Measurements from ENCODE around the gene CBX8.

The CBX8 gene

DNA sequence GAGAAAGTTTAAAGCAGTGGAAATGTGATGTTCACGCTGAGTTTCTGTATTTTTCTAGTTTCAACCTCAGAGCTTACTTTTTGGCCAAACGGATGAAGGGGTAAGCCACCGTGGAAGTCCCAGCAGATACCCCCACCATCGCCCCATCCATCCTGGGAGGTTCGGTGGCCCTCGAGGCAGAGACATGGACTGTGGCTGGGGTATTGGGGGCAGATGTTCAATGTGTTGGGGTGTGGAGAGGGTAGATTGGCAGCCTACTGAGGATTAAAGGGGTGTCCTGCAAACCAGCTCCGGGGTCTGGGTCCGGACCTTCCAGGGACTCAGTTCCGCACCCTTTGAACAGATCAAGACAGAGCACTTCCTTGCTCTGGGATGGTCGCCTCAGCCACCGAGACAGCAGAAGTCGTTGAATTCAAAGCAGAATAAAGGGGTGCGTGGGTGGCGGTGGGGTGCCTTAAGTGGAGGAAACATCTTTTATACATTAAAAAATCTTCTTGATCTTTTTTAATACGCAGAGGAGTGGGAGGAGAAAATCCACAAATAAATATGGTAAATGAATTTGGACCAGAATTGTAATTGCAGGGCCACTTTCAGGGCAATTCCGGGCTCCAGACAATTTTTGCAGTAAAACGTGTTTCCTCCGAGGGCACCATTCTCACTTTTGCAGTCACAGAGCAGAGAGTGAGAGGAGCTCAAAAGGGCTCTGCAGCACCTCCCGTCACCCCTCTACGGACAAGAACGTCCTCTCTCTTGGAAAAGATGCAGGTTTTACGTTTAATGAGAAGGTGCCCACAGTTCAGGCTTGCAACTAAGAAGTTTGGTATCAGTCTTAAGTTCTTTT lies 8.2 kb upstream of the CBX8 start:
- no peak for DNase-seq (ENCODE audit: low read depth in 2 of 3, low spot score in 2 of 3)

GRCh38 chr17:79803997-79804855 lies 7.3 kb upstream of the CBX8 start:
- DNase-seq (ENCODE audit: low read depth in 2 of 3, low spot score in 2 of 3): peak in 2 of 3 experiments; percentile 40 to 54

DNA sequence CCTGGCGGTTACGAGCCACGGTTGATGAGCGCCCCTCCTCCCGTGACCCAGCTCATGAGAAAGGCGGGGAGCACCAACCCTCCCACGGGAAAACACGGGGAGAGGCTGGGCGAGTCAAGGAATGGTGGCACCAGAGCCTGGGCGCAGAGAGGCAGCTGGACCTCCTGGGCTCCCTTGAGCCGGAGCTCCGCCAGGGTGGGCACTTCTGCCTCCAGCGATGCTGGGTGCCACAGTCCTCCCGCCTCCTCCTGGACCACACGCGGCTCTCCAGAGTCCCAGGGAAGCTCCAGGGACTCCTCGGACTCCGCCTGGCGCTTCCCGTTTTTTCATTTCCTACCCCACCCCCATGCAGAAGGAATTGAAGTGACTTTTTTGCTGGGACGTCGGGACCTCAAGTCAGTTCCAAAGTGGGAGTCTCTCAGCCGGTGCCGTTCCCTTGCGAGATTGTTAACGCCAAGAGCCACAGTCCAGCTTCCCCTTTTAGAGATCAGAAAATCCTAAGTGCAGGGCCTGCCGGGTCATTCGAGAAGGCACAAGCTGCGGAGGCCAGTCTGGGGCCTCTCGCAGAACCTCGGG lies 6.6 kb upstream of the CBX8 start:
- DNase-seq (ENCODE audit: low read depth in 2 of 3, low spot score in 2 of 3): no peak

DNA sequence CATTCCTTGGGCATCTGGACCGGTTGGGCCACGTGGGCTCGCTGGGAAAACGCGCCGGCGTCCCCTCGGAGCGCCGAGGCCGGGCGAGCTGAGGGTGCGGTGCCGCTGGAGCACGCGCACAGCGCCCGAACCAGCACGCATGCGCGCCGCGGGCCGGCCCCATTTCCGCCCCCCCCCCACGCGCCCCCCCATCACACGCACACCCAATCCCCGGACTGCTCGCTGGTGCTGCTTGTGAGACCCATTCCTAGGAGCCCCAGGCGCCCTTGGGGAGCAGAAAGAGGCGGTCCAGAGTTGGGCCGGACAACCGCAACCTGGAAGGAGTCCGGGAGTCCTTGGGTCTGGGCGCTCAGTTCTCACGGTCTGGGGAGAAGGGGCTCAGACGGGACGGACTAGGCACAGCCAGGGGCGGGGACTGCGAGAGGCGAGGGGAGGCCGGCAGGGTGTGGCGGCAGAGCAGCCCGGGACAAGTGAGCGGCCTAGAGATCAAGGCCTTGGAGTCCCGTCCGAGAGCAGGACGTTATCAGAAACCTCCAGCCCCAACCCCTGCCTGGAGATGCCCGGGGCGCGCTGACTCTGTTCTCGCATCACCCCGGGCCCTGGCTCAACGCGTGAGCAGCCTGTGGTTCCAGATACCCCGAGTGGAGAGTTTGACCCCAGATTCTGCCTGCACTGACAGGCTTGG lies 6.0 kb upstream of the CBX8 start:
- no peak for DNase-seq (ENCODE audit: low read depth in 2 of 3, low spot score in 2 of 3)

- no peak for DNase-seq (ENCODE audit: low read depth in 2 of 3, low spot score in 2 of 3)
These were observed 5.3 kb upstream of the CBX8 start for GRCh38 chr17:79802039-79802735.

DNA sequence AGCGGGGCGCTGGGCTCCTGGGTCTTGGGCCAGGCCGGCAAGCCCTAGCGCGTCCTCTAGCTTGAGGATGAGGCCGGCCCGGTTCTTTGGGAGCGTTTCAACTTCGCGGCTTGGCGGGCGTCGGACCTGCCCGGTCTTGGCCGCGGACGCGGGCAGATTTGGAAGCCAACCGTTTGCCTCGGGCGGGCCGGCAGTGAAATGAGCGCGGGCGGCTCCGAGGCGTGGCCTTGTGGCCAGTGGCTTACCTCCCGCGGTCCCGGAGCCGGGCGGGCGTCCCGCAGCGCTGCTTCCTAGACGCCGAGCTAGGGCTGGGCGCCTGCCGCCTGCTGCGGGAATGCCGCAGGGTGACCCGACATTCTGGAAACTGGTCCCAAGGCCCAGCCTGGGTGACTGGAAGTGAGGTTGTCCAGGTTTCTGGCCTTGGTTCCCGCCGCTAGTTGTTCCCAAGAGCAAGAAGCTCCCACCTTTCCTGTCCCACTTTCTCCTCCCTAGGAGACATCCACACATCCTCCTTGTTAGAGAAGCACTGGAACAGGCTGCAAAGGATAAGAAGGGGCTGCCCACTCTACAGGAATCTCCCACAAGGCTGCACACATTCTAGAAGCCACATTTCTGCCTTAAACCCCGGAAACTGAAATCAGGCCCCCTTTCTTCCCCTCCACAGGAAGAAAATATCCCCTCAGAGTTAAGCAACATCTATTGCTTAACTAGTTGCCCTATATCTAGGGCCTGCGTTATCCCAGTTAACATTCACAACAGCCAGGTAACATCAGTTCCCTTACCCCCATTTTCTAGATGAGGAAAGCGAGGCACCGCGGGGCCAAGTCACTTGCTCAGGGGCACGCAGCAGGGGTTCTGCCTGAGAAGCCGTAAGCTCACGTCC lies 4.5 kb upstream of the CBX8 start:
- DNase-seq (ENCODE audit: low read depth in 2 of 3, low spot score in 2 of 3): no peak

- DNase-seq (ENCODE audit: low read depth in 2 of 3, low spot score in 2 of 3): no peak
These were observed 3.7 kb upstream of the CBX8 start for GRCh38 chr17:79800325-79801155.

- no peak for DNase-seq (ENCODE audit: low read depth in 2 of 3, low spot score in 2 of 3)
These were observed 2.9 kb upstream of the CBX8 start for GRCh38 chr17:79799538-79800324.

DNA sequence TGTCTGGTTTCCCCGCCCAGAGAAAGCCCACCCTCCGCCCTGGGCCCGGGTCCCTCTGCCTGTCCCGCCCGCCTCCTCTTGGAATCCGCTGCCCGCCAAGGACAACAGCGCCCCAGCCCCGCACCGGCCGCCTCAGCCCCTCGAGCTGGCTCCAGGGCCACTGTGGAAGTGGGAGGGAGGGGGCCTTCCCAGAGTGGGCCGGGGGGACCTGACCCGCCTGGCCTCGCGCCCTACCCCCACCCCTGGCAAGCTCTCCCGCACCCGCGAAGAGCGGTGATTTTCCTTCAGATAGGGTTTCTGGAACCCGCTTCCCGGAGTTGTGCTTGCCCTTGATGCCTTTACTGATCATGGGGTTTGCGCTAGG lies 2.3 kb upstream of the CBX8 start:
- DNase-seq (ENCODE audit: low read depth in 2 of 3, low spot score in 2 of 3): no peak

DNA sequence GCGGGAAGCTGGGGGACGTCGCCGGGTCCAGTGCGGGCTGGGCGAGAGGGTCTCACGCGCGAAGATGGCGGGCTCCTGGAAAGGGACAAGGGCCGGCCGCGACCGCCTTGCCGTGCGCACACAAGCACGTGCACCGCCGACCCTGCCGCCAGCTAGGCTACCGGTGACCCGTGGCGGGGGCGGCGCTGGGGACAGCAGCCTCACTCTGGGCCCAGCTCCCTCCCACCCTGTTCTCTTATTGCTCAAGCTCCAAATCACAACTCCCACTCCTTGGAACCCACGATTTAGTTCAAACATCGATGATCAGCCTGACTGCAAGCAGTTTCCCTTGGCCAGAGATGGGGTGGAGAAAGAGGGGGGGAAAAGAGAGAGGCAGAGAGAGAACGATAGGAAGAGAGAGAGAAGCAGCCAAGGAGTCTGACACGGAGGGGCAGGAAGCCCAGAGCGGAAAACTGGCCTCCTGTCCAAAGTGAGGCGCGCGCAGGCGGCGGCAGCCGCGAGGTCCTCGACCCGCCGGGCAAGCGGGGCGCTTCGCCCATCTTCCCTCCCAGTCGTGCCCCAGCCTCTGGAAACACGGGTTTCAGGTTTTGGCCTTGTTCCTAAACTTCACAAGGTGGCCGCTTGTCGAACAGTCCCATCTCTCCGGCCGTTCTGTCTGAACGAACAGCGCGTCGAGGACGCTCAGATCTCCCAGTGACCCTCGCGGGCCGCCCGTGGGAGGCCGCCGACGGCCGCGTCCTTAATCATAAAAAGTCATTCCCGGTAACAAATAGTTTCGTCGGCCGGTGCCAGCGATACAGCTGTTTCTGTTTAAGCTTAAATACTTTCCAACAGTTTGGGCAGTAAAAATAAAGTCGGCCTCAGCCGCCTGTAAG lies 1.7 kb upstream of the CBX8 start:
- DNase-seq (ENCODE audit: low read depth in 2 of 3, low spot score in 2 of 3): no peak

DNA sequence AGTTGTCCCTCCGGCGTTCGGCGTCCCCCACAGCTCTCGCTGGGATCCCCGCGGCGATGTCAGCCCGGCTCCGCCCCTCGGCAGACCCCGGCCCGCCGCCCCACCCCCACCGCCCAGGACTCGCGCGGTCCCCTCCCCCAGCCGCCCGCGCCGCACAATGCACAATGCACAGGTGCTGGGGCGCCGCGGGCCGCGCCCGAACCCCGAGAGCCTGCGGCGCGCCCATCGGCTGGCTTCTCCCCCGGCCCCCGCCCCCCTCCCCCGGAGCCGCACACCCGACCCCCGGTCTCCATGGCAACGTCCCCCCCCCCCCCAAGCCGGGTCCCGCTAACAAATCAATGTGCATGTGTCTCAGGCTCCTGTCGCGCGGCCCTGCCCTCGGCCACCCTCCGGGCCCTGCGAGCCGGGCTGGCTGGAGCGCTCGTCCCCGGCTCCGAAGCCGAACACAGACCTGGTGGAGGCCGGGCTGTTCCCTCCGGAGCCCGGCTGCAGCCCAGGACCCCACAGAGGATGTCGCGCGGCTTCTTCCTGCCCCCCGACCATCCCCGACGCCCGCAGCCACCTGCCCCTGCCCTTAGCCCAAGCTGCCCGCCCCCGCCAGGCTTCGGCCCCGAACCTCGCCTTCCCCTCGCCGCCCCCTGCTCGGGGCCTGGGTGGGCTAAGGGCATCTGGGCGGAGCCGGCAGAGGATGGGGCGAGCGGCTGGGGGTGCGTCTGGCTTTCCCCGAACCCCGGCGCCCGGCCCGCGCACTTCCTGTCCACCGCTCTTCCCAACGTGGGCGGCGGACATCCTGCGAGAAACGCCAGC lies 818 bp upstream of the CBX8 start:
- no peak for DNase-seq (ENCODE audit: low read depth in 2 of 3, low spot score in 2 of 3)

DNA sequence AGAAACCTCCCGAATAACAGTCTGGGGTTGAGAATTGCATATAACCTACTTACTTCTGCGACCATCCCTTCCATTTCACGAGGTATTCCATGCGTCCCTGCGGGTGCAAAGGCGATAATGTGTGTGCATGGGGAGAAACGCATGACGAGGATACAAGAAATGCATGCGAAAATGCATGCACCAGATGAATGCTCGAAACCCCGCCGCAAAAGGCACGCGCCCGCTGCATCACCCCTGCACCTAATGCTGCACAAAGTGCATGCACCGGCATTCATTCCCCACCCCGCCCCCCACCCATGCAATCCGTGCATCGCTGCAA lies 474 bp downstream of the CBX8 start:
- DNase-seq (ENCODE audit: low read depth in 2 of 3, low spot score in 2 of 3): no peak

GRCh38 chr17:79795795-79796443 lies 958 bp downstream of the CBX8 start:
- DNase-seq (ENCODE audit: low read depth in 2 of 3, low spot score in 2 of 3): no peak

DNA sequence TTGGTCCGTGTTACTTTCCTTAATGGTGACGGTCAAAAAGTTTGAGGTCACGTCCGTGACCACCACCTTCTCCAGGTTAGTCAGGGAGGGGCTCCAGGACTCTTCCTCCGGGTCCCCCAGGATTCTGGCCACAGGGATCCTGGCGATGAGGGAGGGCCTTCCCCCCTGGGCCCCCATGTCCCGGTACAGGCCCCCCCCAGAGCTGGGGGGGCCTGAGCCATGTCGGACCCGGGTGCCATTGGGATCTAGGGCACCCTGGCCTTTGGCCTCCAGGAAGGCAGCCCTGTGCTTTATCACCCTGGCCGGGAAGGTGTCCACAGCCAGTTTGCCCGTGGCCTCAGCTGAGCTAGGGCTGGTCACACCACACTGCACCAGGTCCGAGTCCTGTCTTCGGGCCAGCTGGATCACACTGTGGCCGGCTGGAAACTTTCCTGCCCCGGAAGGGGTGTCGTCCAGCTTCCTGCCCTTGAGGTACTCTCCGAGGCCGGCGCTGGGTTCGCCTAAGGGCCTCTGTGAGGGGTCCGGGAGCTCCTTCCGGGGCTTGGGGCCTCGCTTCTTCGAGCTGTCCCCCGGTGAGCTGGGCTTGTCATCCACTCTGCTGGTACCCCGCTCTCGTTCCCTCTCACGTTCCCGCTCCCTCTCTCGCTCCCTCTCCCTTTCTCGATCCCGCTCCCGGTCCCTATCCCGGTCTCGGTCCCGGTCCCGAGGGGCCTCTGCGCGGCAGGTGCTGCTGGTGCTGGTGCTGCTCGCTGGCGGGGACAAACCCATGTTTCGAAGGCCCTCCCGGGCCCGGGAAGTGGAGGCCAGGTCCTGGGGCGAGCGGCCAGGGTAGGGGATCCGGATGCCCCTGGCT lies 2.0 kb downstream of the CBX8 start:
- DNase-seq (ENCODE audit: low read depth in 2 of 3, low spot score in 2 of 3): no peak

- DNase-seq (ENCODE audit: low read depth in 2 of 3, low spot score in 2 of 3): no peak
These were observed 3.0 kb downstream of the CBX8 start for GRCh38 chr17:79793924-79794304.
